SK-N-DZ (cell line): ENCODE data around the gene SGCG.
"Not testable (repeated sequence)": the region's sequence is repeated elsewhere in the genome, so short reads cannot be mapped to it uniquely, and the experiment has no call there.

Experiments
- DNase-seq: peaks from one replicate; pipeline ENCODE4 v3.0.0-alpha.2; 2015; ENCODE audit warnings: low spot score

SGCG gene

GRCh38 chr13:23205807-23206206 lies 25.0 kb downstream of the SGCG start:
- DNase-seq = no peak

GRCh38 chr13:23212671-23213070 lies 31.9 kb downstream of the SGCG start:
- peak; percentile 2 for DNase-seq

- DNase-seq = no peak
These were observed 50.5 kb downstream of the SGCG start for GRCh38 chr13:23231241-23231640.

GRCh38 chr13:23235994-23236393 lies 55.2 kb downstream of the SGCG start:
- no peak for DNase-seq

GRCh38 chr13:23243066-23243465 lies 62.3 kb downstream of the SGCG start:
- peak; percentile 9 for DNase-seq

GRCh38 chr13:23248410-23248809 lies 67.6 kb downstream of the SGCG start:
- not testable (repeated sequence) for DNase-seq

- no peak for DNase-seq
These were observed 73.7 kb downstream of the SGCG start for GRCh38 chr13:23254506-23254905.

GRCh38 chr13:23267571-23267970 lies 86.8 kb downstream of the SGCG start:
- DNase-seq = no peak

- DNase-seq = no peak
These were observed 87.7 kb downstream of the SGCG start for GRCh38 chr13:23268441-23268840.

- no peak for DNase-seq
These were observed 90.6 kb downstream of the SGCG start for GRCh38 chr13:23271331-23271730.

- no peak for DNase-seq
These were observed 92.7 kb downstream of the SGCG start for GRCh38 chr13:23273498-23273897.

- no peak for DNase-seq
These were observed 98.5 kb downstream of the SGCG start for GRCh38 chr13:23279321-23279720.

GRCh38 chr13:23288564-23288963 lies 107.8 kb downstream of the SGCG start:
- no peak for DNase-seq

GRCh38 chr13:23288995-23289394 lies 108.2 kb downstream of the SGCG start:
- DNase-seq = no peak

GRCh38 chr13:23289917-23290357 lies 109.2 kb downstream of the SGCG start:
- DNase-seq = no peak

- DNase-seq = no peak
These were observed 111.8 kb downstream of the SGCG start for GRCh38 chr13:23292586-23292985.

GRCh38 chr13:23314837-23315236 lies 134.1 kb downstream of the SGCG start:
- not testable (repeated sequence) for DNase-seq

GRCh38 chr13:23319883-23320224 lies 139.1 kb downstream of the SGCG start:
- DNase-seq = no peak

- DNase-seq = no peak
These were observed 140.3 kb downstream of the SGCG start for GRCh38 chr13:23320926-23321534.

- no peak for DNase-seq
These were observed 140.9 kb downstream of the SGCG start for GRCh38 chr13:23321535-23322241.

GRCh38 chr13:23322353-23323336 lies 141.9 kb downstream of the SGCG start:
- no peak for DNase-seq
